ENCODE measurements around the gene ZNF597. TPM values are rescaled to one million over a fixed set of nuclear protein-coding genes. Genes with fewer than 3 reads are reported as not detected.

The ZNF597 gene
- total RNA-seq, 2 experiments from 2014 or later = 1.9 to 2.1 TPM

DNA sequence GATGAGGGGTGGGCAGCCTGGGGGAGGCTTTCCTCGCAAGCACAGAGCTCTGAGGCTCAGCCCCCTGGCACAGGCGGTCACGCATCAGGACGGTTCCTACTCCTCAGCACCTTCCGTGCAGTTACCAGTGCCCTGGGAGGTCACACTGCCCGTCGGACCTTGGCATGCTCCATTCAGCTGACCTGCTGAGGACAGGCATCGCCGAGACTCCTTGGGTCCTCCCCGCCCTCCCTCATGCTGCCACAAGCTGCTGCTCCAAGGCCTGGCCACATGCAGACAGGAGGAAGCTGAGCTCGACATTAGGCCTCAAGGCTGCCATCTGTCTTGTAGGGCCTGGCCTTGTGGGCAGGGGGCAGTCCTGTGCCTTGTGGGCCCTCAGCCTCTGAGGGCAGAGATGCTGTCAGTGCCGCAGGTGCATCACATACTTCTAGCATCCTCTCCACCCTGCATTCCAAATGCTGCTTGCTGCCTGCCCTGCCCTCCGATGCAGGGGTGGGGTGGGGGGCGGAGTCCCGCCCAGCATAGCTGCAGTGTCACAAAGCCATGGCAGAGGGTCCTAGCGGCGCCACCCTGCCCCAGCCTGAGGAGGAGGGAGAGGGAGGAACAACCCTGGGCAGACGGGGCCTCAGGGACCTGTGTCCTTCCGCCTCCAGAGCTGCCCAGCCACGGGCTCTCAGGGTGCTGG, 42.7 kb upstream of the ZNF597 start:
- Histone ChIP-seq H3K27ac (ENCODE audit: low read depth, low read length, poor library complexity, severe bottlenecking) (no peak overlapping the region), H3K9me3 (ENCODE audit: low read length) (no peaks in the 10 kb centered on the region), H3K9me2 (ENCODE audit: insufficient read depth, low read length) (no peaks in the 10 kb centered on the region), H3K4me2 (ENCODE audit: low read length) (no peak overlapping the region), H4K20me1 (ENCODE audit: insufficient read depth, low read length) (no peaks in the 10 kb centered on the region), H3K4me1 (ENCODE audit: insufficient read depth, low read length, poor library complexity, severe bottlenecking) (no peaks in the 10 kb centered on the region), H3K4me3 (ENCODE audit: low read depth, low read length, poor library complexity, severe bottlenecking) (no peak overlapping the region), H3K79me2 (ENCODE audit: insufficient read depth, low read depth, low read length) (no peaks in the 10 kb centered on the region), H2AFZ (ENCODE audit: low read length) (no peak overlapping the region), H3K36me3 (ENCODE audit: insufficient read depth, low read length) (peaks cover 48% of the 10 kb centered on the region)
- CTCF ChIA-PET (ENCODE audit: unreplicated experiment) = no interaction called here
- POLR2A ChIA-PET = no interaction called here
- BruUV-seq (replicated peaks) = no TSS peak
- TF ChIP-seq, protein P1, sequence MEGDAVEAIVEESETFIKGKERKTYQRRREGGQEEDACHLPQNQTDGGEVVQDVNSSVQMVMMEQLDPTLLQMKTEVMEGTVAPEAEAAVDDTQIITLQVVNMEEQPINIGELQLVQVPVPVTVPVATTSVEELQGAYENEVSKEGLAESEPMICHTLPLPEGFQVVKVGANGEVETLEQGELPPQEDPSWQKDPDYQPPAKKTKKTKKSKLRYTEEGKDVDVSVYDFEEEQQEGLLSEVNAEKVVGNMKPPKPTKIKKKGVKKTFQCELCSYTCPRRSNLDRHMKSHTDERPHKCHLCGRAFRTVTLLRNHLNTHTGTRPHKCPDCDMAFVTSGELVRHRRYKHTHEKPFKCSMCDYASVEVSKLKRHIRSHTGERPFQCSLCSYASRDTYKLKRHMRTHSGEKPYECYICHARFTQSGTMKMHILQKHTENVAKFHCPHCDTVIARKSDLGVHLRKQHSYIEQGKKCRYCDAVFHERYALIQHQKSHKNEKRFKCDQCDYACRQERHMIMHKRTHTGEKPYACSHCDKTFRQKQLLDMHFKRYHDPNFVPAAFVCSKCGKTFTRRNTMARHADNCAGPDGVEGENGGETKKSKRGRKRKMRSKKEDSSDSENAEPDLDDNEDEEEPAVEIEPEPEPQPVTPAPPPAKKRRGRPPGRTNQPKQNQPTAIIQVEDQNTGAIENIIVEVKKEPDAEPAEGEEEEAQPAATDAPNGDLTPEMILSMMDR (conservative IDR thresholded peaks at IDR 0.05; ENCODE audit: low read length) = no peak
- no peak for TF ChIP-seq EZH2phosphoT487 (IDR thresholded peaks at IDR 0.05; ENCODE audit: borderline replicate concordance, low read depth, low read length)
- no peak for DNase-seq (ENCODE audit: low spot score)
- intact Hi-C loops (cut with micrococcal nuclease; ENCODE audit: unreplicated experiment) = no loop called here

DNA sequence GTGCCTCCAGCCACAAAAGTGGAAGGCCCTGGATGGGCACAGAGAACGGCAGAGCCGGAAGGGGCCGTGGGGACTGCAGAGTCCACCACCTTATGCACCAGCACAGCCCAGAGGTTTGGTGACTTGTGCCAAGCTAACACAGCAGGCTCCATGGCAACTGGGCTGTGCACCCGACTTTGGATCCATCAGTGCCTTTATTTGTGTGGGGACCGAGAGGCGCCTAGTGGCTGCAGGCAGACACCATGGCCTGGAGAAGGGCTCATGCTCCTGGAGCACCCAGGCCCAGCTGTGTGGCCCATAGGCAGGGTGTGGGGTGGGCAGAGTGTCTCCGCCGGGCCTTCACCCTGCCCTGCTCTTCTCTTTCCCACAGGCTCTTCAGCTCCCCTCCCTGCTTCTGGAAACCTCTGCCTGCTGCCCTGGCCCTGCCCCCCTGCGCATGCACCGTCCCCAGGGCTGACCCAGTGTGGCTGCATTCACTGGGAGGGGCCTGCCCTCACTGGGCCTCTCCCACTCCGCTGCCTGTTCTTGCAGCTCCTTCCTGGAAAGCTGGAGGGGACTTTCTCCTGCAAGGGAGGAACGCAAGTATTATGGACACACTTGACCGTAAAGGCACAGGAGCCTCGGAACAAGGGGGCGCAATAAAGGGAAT, 41.9 kb upstream of the ZNF597 start:
- H3K4me2 ChIP-seq (ENCODE audit: low read length) = no peak overlapping the region
- H3K36me3 ChIP-seq (ENCODE audit: insufficient read depth, low read length) = peaks cover 51% of the 10 kb centered on the region
- no peaks in the 10 kb centered on the region for H4K20me1 ChIP-seq (ENCODE audit: insufficient read depth, low read length)
- intact Hi-C loops (cut with micrococcal nuclease; ENCODE audit: unreplicated experiment) = no loop called here
- TF ChIP-seq, protein P1 (conservative IDR thresholded peaks at IDR 0.05; ENCODE audit: low read length) = no peak
- TF ChIP-seq EZH2phosphoT487 (IDR thresholded peaks at IDR 0.05; ENCODE audit: borderline replicate concordance, low read depth, low read length) = no peak
- no peak overlapping the region for H3K4me3 ChIP-seq (ENCODE audit: low read depth, low read length, poor library complexity, severe bottlenecking)
- ChIA-PET CTCF (ENCODE audit: unreplicated experiment) (no interaction called here), POLR2A (interaction anchor here (0.5 kb wide), 1 partner anchor 22 kb away, joined by 3 read pairs; no protein-coding TSS in a partner anchor)
- BruUV-seq (replicated peaks) = no TSS peak
- H2AFZ ChIP-seq (ENCODE audit: low read length) = no peak overlapping the region
- no peak for DNase-seq (ENCODE audit: low spot score)
- H3K79me2 ChIP-seq (ENCODE audit: insufficient read depth, low read depth, low read length) = no peaks in the 10 kb centered on the region
- no peaks in the 10 kb centered on the region for H3K9me2 ChIP-seq (ENCODE audit: insufficient read depth, low read length)
- H3K9me3 ChIP-seq (ENCODE audit: low read length) = no peaks in the 10 kb centered on the region
- H3K4me1 ChIP-seq (ENCODE audit: insufficient read depth, low read length, poor library complexity, severe bottlenecking) = no peaks in the 10 kb centered on the region
- no peak overlapping the region for H3K27ac ChIP-seq (ENCODE audit: low read depth, low read length, poor library complexity, severe bottlenecking)
